Measurements from ENCODE around the gene UTS2B.

- TF ChIP-seq CTCF (conservative IDR thresholded peaks at IDR 0.05): no peak
- TF ChIP-seq EZH2 (IDR thresholded peaks at IDR 0.05; ENCODE audit: low read depth): no peak
Observed at GRCh38 chr3:191362037-191362436, 31.7 kb upstream of the UTS2B start.

Data from PC-9 (cell line).